Loucy (cell line): Measurements from ENCODE around the gene CTBP2.

Source experiments
- EZH2phosphoT487 ChIP-seq: fragments of 200-600 bp; IDR thresholded peaks from 2 replicates; pipeline ENCODE4 v1.6.1; 2018; ENCODE audit warnings: antibody characterized with exemption, mild to moderate bottlenecking, moderate library complexity, borderline replicate concordance
- TF ChIP-seq, protein P1 (sequence below): fragments of 200-600 bp; sonication (generic); conservative IDR thresholded peaks from 2 replicates; pipeline ENCODE4 v1.5.1; 2014; ENCODE audit warnings: mild to moderate bottlenecking, antibody characterized with exemption, low read length

DNA sequence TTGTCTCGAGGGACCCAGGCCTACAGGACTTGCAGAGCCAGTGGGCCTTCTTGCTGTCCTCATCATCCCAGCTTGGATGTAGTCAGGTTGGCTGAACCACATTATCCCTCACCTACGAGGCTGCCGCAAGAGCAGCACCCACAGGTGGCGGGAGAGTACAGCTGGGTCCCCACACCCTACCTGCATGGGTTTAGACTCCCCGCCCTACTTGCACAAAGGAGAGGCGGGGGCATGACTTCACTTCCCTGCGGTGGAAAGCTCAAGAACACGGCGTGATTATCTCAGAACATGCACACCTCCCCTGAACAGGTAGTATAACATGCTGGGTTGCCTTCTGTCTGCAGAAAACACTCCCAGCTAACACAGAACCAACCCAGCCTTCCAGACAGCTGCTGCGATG, 57.5 kb downstream of the CTBP2 start:
- TF ChIP-seq, protein P1, sequence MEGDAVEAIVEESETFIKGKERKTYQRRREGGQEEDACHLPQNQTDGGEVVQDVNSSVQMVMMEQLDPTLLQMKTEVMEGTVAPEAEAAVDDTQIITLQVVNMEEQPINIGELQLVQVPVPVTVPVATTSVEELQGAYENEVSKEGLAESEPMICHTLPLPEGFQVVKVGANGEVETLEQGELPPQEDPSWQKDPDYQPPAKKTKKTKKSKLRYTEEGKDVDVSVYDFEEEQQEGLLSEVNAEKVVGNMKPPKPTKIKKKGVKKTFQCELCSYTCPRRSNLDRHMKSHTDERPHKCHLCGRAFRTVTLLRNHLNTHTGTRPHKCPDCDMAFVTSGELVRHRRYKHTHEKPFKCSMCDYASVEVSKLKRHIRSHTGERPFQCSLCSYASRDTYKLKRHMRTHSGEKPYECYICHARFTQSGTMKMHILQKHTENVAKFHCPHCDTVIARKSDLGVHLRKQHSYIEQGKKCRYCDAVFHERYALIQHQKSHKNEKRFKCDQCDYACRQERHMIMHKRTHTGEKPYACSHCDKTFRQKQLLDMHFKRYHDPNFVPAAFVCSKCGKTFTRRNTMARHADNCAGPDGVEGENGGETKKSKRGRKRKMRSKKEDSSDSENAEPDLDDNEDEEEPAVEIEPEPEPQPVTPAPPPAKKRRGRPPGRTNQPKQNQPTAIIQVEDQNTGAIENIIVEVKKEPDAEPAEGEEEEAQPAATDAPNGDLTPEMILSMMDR, result no peak
- no peak for TF ChIP-seq EZH2phosphoT487
